Measurements from ENCODE around the gene ZNF33B. TPM values are rescaled to one million over a fixed set of nuclear protein-coding genes. Genes with fewer than 3 reads are reported as not detected.

Gene ZNF33B
- total RNA-seq, 1 donor from 2014 or later = 34.5 TPM

- Histone ChIP-seq H3K9me3 (ENCODE audit: low read depth) (no peaks in the 10 kb centered on the region), H3K4me3 (no peak overlapping the region), H3K27me3 (no peaks in the 10 kb centered on the region), H2AFZ (replicated peaks) (no peak overlapping the region), H4K20me1 (ENCODE audit: low read depth) (no peaks in the 10 kb centered on the region), H3K27ac (no peak overlapping the region), H3F3A (ENCODE audit: low read depth) (no peaks in the 10 kb centered on the region), H3K4me2 (no peak overlapping the region), H3K79me2 (ENCODE audit: low read depth) (peaks cover 18% of the 10 kb centered on the region), H3K36me3 (peaks cover 21% of the 10 kb centered on the region), H3K9ac (no peak overlapping the region), H3K4me1 (no peaks in the 10 kb centered on the region)
- H3K4me1 Mint-ChIP-seq = no peaks in the 10 kb centered on the region
- H3K4me3 Mint-ChIP-seq = no peak overlapping the region
- H3K27ac Mint-ChIP-seq = no peak overlapping the region
- peaks cover 14% of the 10 kb centered on the region for H3K9me3 Mint-ChIP-seq
- TF ChIP-seq EZH2phosphoT487 (IDR thresholded peaks at IDR 0.05) (no peak), CTCF (IDR thresholded peaks at IDR 0.05) (no peak)
- peaks cover 51% of the 10 kb centered on the region for H3K36me3 Mint-ChIP-seq
- no peak for DNase-seq (ENCODE audit: low spot score)
- H3K27me3 Mint-ChIP-seq (ENCODE audit: insufficient read depth, low read depth) = no peaks in the 10 kb centered on the region
Observed at GRCh38 chr10:42609872-42610271, 28.5 kb downstream of the ZNF33B start.

- Histone ChIP-seq H3F3A (ENCODE audit: low read depth) (no peaks in the 10 kb centered on the region), H3K4me2 (no peak overlapping the region), H2AFZ (replicated peaks) (no peak overlapping the region), H3K4me1 (no peaks in the 10 kb centered on the region), H3K9me3 (ENCODE audit: low read depth) (peaks cover 46% of the 10 kb centered on the region), H3K4me3 (no peak overlapping the region), H3K79me2 (ENCODE audit: low read depth) (peaks cover under 1% of the 10 kb centered on the region), H4K20me1 (ENCODE audit: low read depth) (no peaks in the 10 kb centered on the region), H3K27ac (no peak overlapping the region), H3K27me3 (no peaks in the 10 kb centered on the region), H3K36me3 (peaks cover 46% of the 10 kb centered on the region), H3K9ac (no peak overlapping the region)
- Mint-ChIP-seq H3K27ac (no peak overlapping the region), H3K9me3 (peaks cover 36% of the 10 kb centered on the region), H3K27me3 (ENCODE audit: insufficient read depth, low read depth) (peaks cover 3% of the 10 kb centered on the region), H3K4me1 (no peaks in the 10 kb centered on the region), H3K36me3 (peaks cover 45% of the 10 kb centered on the region), H3K4me3 (no peak overlapping the region)
- DNase-seq (ENCODE audit: low spot score) = no peak
- no peak for TF ChIP-seq EZH2phosphoT487 (IDR thresholded peaks at IDR 0.05)
- no peak for TF ChIP-seq CTCF (IDR thresholded peaks at IDR 0.05)
- no peak for TF ChIP-seq EZH2 (IDR thresholded peaks at IDR 0.05)
Observed at GRCh38 chr10:42598249-42598873, 40.0 kb downstream of the ZNF33B start.

GRCh38 chr10:42596196-42596595 is 42.2 kb downstream of the ZNF33B start:
- Mint-ChIP-seq H3K36me3 (peaks cover 52% of the 10 kb centered on the region), H3K4me1 (no peaks in the 10 kb centered on the region), H3K27ac (no peak overlapping the region), H3K4me3 (no peak overlapping the region), H3K27me3 (ENCODE audit: insufficient read depth, low read depth) (peaks cover 3% of the 10 kb centered on the region), H3K9me3 (peaks cover 50% of the 10 kb centered on the region)
- Histone ChIP-seq H3K36me3 (peaks cover 64% of the 10 kb centered on the region), H3K9me3 (ENCODE audit: low read depth) (peaks cover 63% of the 10 kb centered on the region), H2AFZ (replicated peaks) (no peak overlapping the region), H3K27me3 (no peaks in the 10 kb centered on the region), H3K27ac (no peak overlapping the region), H3K79me2 (ENCODE audit: low read depth) (no peaks in the 10 kb centered on the region), H4K20me1 (ENCODE audit: low read depth) (no peaks in the 10 kb centered on the region), H3F3A (ENCODE audit: low read depth) (no peaks in the 10 kb centered on the region), H3K4me3 (no peak overlapping the region), H3K9ac (no peak overlapping the region), H3K4me1 (no peaks in the 10 kb centered on the region), H3K4me2 (no peak overlapping the region)
- no peak for DNase-seq (ENCODE audit: low spot score)
- TF ChIP-seq EZH2phosphoT487 (IDR thresholded peaks at IDR 0.05) = no peak
- TF ChIP-seq EZH2 (IDR thresholded peaks at IDR 0.05) = no peak
- TF ChIP-seq CTCF (IDR thresholded peaks at IDR 0.05) = no peak

Data from neural progenitor cell (in vitro differentiated cells).